Trophoblast cell (in vitro differentiated cells and primary cell): ENCODE results near the gene KCTD11.

Source experiments
- DNase-seq, 2 donors: peaks; one replicate each; pipeline ENCODE4 v3.0.0-alpha.2; 2016
- H2AFZ ChIP-seq: 2 replicates; pipeline ENCODE4 v1.6.1; 2013; ENCODE audit warnings: low read length, moderate library complexity, mild to moderate bottlenecking; ENCODE audit not compliant: insufficient read depth, poor library complexity
- H2AK5ac ChIP-seq: 2 replicates; pipeline ENCODE4 v1.6.1; 2013; ENCODE audit warnings: mild to moderate bottlenecking, low read length
- H2BK120ac ChIP-seq: 2 replicates; pipeline ENCODE4 v1.6.1; 2013; ENCODE audit warnings: low read length, mild to moderate bottlenecking, moderate library complexity; ENCODE audit not compliant: insufficient read depth, poor library complexity
- H2BK12ac ChIP-seq: 2 replicates; pipeline ENCODE4 v1.6.1; 2013; ENCODE audit warnings: mild to moderate bottlenecking, low read length, moderate library complexity
- H2BK5ac ChIP-seq: 2 replicates; pipeline ENCODE4 v1.6.1; 2013; ENCODE audit warnings: low read length, low read depth, moderate library complexity, mild to moderate bottlenecking; ENCODE audit not compliant: poor library complexity
- H3K14ac ChIP-seq: 2 replicates; pipeline ENCODE4 v1.6.1; 2013; ENCODE audit warnings: mild to moderate bottlenecking, low read length
- H3K18ac ChIP-seq: 2 replicates; pipeline ENCODE4 v1.6.1; 2013; ENCODE audit warnings: mild to moderate bottlenecking, low read length
- H3K23ac ChIP-seq: 2 replicates; pipeline ENCODE4 v1.6.1; 2013; ENCODE audit warnings: low read length
- H3K27ac ChIP-seq: 2 replicates; pipeline ENCODE4 v1.5.1; 2013; ENCODE audit warnings: low read depth, mild to moderate bottlenecking, inconsistent platforms, low read length, moderate library complexity
- H3K27me3 ChIP-seq: 2 replicates; pipeline ENCODE4 v1.6.1; 2013; ENCODE audit warnings: inconsistent platforms, mild to moderate bottlenecking, low read length, moderate library complexity; ENCODE audit not compliant: insufficient read depth
- H3K36me3 ChIP-seq, 2 experiments: 1 replicate in 1 of 2; 2 replicates in 1 of 2; pipeline ENCODE4 v1.6.1; 2013; ENCODE audit warnings: low read length in 2 of 2, mild to moderate bottlenecking in 2 of 2, moderate library complexity in 1 of 2; ENCODE audit not compliant: insufficient read depth in 2 of 2, control insufficient read depth in 1 of 2
- H3K4ac ChIP-seq: 2 replicates; pipeline ENCODE4 v1.6.1; 2013; ENCODE audit warnings: low read depth, mild to moderate bottlenecking, low read length, moderate library complexity
- H3K4me1 ChIP-seq, 2 experiments: 1 replicate in 1 of 2; 2 replicates in 1 of 2; pipeline ENCODE4 v1.6.1; 2013; ENCODE audit warnings: low read length in 2 of 2, mild to moderate bottlenecking in 2 of 2, moderate library complexity in 1 of 2; ENCODE audit not compliant: insufficient read depth in 2 of 2, control insufficient read depth in 1 of 2
- H3K4me2 ChIP-seq: 2 replicates; pipeline ENCODE4 v1.6.1; 2013; ENCODE audit warnings: inconsistent platforms, mild to moderate bottlenecking, low read length, moderate library complexity
- H3K4me3 ChIP-seq: 2 replicates; pipeline ENCODE4 v1.5.1; 2013; ENCODE audit warnings: mild to moderate bottlenecking, low read depth, low read length, inconsistent platforms
- H3K79me1 ChIP-seq: one replicate; pipeline ENCODE4 v1.6.1; 2013; ENCODE audit warnings: low read length
- H3K79me2 ChIP-seq: 2 replicates; pipeline ENCODE4 v1.6.1; 2013; ENCODE audit warnings: low read length, mild to moderate bottlenecking; ENCODE audit not compliant: control insufficient read depth, insufficient read depth, poor library complexity
- H3K9ac ChIP-seq: 2 replicates; pipeline ENCODE4 v1.6.1; 2013; ENCODE audit warnings: mild to moderate bottlenecking, low read length
- H3K9me3 ChIP-seq: 2 replicates; pipeline ENCODE4 v1.6.1; 2013; ENCODE audit warnings: low read depth, mild to moderate bottlenecking, control low read depth, inconsistent platforms, low read length; ENCODE audit not compliant: insufficient read depth
- H4K12ac ChIP-seq: 2 replicates; pipeline ENCODE4 v1.6.1; 2013; ENCODE audit warnings: low read depth, mild to moderate bottlenecking, low read length, moderate library complexity
- H4K8ac ChIP-seq: 2 replicates; pipeline ENCODE4 v1.6.1; 2013; ENCODE audit warnings: low read depth, mild to moderate bottlenecking, low read length, moderate library complexity
- H4K91ac ChIP-seq: one replicate; pipeline ENCODE4 v1.6.1; 2013; ENCODE audit warnings: low read depth, mild to moderate bottlenecking, low read length, moderate library complexity
- WGBS: extraction: QIAGEN DNeasy Blood & Tissue Kit; methylation state at CpG from one replicate; pipeline ENCODE4 v1.1.7; 2013; ENCODE audit warnings: missing lambda C conversion rate; ENCODE audit not compliant: insufficient read length, insufficient coverage; ENCODE audit errors: extremely low coverage; 5-methylcytosine and 5-hydroxymethylcytosine counted together

Gene KCTD11

DNA sequence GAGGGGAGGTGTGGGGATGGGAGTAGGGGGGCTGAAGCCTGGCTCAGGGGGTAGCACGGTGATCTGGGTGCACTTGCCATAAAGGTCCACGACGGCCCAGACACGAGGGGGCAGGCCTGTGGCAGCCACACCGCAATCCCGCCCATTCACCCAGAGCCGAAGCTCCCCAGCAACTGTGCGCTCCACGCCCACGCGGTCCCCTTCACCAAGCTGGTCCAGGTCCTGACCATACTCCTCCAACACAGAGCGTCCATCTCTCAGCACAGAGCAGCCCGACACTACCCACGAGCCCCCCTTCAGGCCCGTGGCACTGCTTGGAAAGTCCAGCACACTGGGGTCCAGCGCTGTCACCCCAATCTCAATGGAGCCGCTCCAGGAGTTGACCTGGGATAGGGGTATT, 24.5 kb upstream of the KCTD11 start:
- Histone ChIP-seq H3K4me3 (no peak overlapping the region), H3K4ac (no peak overlapping the region)

DNA sequence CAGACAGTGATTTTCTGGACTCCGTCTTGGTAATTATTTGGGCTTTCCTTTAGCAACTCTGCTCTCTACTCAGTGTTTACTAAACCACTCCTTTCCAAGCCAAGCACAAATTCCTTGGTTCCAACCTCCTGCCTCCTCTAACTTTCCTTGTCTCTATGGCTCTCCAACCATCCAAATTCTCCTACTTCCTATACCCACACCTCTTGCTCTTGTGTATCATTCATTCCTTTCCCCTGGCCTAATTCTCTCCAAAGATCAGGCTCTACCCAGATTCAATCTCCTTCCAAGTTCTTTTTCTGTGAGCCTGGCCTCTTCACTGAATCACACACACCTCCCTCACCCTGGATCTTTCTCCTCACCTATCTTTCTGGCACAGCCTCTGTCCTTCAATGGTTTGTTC, 24.0 kb upstream of the KCTD11 start:
- H2AFZ ChIP-seq: no peak overlapping the region
- no peak overlapping the region for H2BK120ac ChIP-seq
- H3K79me2 ChIP-seq: peaks cover 4% of the 10 kb centered on the region
- no peak overlapping the region for H3K4ac ChIP-seq
- no peak overlapping the region for H2BK5ac ChIP-seq
- no peak overlapping the region for H3K18ac ChIP-seq
- H3K27me3 ChIP-seq: no peaks in the 10 kb centered on the region
- H3K79me1 ChIP-seq: peaks cover 11% of the 10 kb centered on the region
- no peak overlapping the region for H4K91ac ChIP-seq
- H3K4me2 ChIP-seq: no peak overlapping the region
- no peak overlapping the region for H2AK5ac ChIP-seq
- no peak overlapping the region for H4K12ac ChIP-seq
- H3K9ac ChIP-seq: no peak overlapping the region
- H3K36me3 ChIP-seq: peaks cover 34 to 39% of the 10 kb centered on the region in 2 experiments
- no peak overlapping the region for H3K23ac ChIP-seq
- peaks cover 4 to 8% of the 10 kb centered on the region in 2 experiments for H3K4me1 ChIP-seq
- no CpG with 5 or more reads among the region's 1 CpG for WGBS
- H3K9me3 ChIP-seq: no peaks in the 10 kb centered on the region
- no peak overlapping the region for H2BK12ac ChIP-seq
- H3K27ac ChIP-seq: no peak overlapping the region
- no peak for DNase-seq
- no peak overlapping the region for H3K4me3 ChIP-seq
- no peak overlapping the region for H3K14ac ChIP-seq
- no peak overlapping the region for H4K8ac ChIP-seq

More for the DNA sequence above, 24.5 kb upstream of the KCTD11 start:
- Histone ChIP-seq H2AK5ac (no peak overlapping the region), H4K12ac (no peak overlapping the region), H3K36me3 (peaks cover 39 to 44% of the 10 kb centered on the region in 2 experiments), H3K4me2 (no peak overlapping the region), H3K27me3 (no peaks in the 10 kb centered on the region), H4K91ac (no peak overlapping the region), H3K9me3 (no peaks in the 10 kb centered on the region), H2AFZ (no peak overlapping the region), H3K79me1 (peaks cover 11% of the 10 kb centered on the region), H3K9ac (no peak overlapping the region), H4K8ac (no peak overlapping the region), H3K18ac (no peak overlapping the region), H3K23ac (no peak overlapping the region), H3K4me1 (peaks cover 4 to 8% of the 10 kb centered on the region in 2 experiments), H2BK120ac (no peak overlapping the region), H3K27ac (no peak overlapping the region), H2BK12ac (no peak overlapping the region), H2BK5ac (no peak overlapping the region), H3K14ac (no peak overlapping the region), H3K79me2 (peaks cover 4% of the 10 kb centered on the region)
- no CpG with 5 or more reads among the region's 17 CpGs for WGBS
- no peak for DNase-seq

DNA sequence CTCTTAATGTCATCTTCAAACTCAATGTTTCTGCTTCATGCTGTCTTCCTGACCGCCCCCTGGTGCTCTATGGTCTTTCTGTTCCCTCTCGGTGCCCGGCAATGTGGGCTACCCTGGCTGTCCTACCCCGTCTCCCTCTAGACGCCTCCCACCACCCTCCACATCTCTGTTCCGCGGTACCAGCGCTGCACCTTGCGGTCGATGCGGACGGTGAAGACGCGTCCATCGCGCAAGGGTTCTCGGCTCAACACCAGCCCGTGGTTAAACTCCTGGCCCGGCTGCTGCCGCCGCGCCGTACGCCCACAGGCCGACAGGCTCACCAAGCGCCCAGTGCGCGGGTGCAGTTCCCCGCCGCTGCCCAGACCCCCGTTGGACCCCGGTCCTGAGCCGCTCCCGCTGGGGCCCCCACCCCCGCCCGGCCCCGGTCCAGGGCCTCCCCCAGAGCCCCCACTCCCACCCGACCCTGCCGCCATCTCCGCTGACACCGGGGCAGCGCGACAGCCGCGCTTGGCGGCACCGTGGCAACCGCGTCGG, 23.1 kb upstream of the KCTD11 start, which contains the start of gene NEURL4:
TSS of gene NEURL4 (minus strand) at position 496 of the 534 bp plus-strand sequence. CDS start at position 473, 23 bp downstream.
- Histone ChIP-seq H4K8ac (peak within 1 kb of the TSS; percentile 92), H2AK5ac (peak within 1 kb of the TSS; percentile 43), H3K23ac (no peak within 1 kb of the TSS), H4K91ac (peak within 1 kb of the TSS; percentile 71), H3K4me2 (peak within 1 kb of the TSS; percentile 85), H3K27me3 (no peaks in the 10 kb centered on the region), H3K4me3 (peak within 1 kb of the TSS; percentile 85), H3K9me3 (no peaks in the 10 kb centered on the region), H4K12ac (peak within 1 kb of the TSS; percentile 63), H3K4me1 (peaks cover 4 to 8% of the 10 kb centered on the region in 2 experiments), H3K27ac (peak within 1 kb of the TSS; percentile 31), H3K79me2 (peaks cover 4% of the 10 kb centered on the region), H3K4ac (peak within 1 kb of the TSS; percentile 69), H3K36me3 (peaks cover 25 to 30% of the 10 kb centered on the region in 2 experiments), H3K9ac (peak within 1 kb of the TSS; percentile 90), H2AFZ (peak within 1 kb of the TSS; percentile 84), H2BK5ac (peak within 1 kb of the TSS; percentile 23), H3K79me1 (peaks cover 11% of the 10 kb centered on the region), H2BK12ac (no peak within 1 kb of the TSS), H2BK120ac (peak within 1 kb of the TSS; percentile 23), H3K14ac (peak within 1 kb of the TSS; percentile 83), H3K18ac (peak within 1 kb of the TSS; percentile 79)
- DNase-seq: peak in 1 of 2 donors; percentile 54
- no CpG with 5 or more reads among the region's 50 CpGs for WGBS

DNA sequence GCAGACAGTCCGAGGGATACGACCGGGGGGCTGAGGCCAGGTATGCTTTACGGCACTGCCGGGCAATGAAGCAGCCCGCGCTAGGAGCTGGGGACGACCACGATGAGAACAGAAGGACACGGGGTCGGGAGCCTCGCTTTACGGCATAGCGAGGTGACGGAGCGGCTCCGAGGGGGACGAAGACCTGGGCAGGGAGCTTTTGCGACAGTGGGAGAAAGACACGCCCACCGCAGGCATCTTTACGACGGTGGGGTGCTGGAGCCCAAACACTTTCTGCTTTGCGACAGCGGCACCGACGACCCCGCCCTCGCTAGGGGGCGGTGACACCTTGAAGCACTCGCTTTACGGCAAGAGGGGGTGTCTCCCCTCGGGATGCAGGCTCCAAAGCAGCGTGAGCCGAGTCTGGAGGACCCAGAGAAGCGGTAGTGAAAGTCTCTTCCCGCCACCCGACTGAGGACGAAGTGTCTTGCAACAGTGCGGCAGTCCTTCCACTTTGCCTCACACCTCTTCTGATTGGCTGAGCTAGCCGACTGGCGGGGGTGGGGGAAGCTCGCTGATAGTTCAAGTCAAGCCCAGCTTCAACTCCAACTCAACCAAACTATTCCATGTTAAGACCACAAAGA, 22.5 kb upstream of the KCTD11 start:
- H2BK12ac ChIP-seq: no peak overlapping the region
- H4K12ac ChIP-seq: peak overlapping the region; percentile 26
- DNase-seq: peak; percentile 97 to 99
- H4K8ac ChIP-seq: peak overlapping the region; percentile 81
- H4K91ac ChIP-seq: peak overlapping the region; percentile 21
- H3K4me1 ChIP-seq: peaks cover 4 to 8% of the 10 kb centered on the region in 2 experiments
- H3K79me2 ChIP-seq: peaks cover 4% of the 10 kb centered on the region
- H3K9ac ChIP-seq: peak overlapping the region; percentile 73
- peak overlapping the region; percentile 77 for H2AFZ ChIP-seq
- H2AK5ac ChIP-seq: no peak overlapping the region
- H3K23ac ChIP-seq: no peak overlapping the region
- peak overlapping the region; percentile 47 for H3K4ac ChIP-seq
- peak overlapping the region; percentile 23 for H2BK120ac ChIP-seq
- no peak overlapping the region for H2BK5ac ChIP-seq
- peak overlapping the region; percentile 85 for H3K4me3 ChIP-seq
- no peaks in the 10 kb centered on the region for H3K9me3 ChIP-seq
- H3K27me3 ChIP-seq: no peaks in the 10 kb centered on the region
- peak overlapping the region; percentile 85 for H3K4me2 ChIP-seq
- peak overlapping the region; percentile 31 for H3K27ac ChIP-seq
- no CpG with 5 or more reads among the region's 43 CpGs for WGBS
- peaks cover 20 to 26% of the 10 kb centered on the region in 2 experiments for H3K36me3 ChIP-seq
- peak overlapping the region; percentile 79 for H3K14ac ChIP-seq
- peaks cover 11% of the 10 kb centered on the region for H3K79me1 ChIP-seq
- peak overlapping the region; percentile 52 for H3K18ac ChIP-seq
